ENCODE results near the gene CNIH1.
A peak's percentile ranks its signal among the peaks of the same experiment; 100 is the strongest.
"Not testable (repeated sequence)": the region's sequence is repeated elsewhere in the genome, so short reads cannot be mapped to it uniquely, and the experiment has no call there.

The CNIH1 gene

DNA sequence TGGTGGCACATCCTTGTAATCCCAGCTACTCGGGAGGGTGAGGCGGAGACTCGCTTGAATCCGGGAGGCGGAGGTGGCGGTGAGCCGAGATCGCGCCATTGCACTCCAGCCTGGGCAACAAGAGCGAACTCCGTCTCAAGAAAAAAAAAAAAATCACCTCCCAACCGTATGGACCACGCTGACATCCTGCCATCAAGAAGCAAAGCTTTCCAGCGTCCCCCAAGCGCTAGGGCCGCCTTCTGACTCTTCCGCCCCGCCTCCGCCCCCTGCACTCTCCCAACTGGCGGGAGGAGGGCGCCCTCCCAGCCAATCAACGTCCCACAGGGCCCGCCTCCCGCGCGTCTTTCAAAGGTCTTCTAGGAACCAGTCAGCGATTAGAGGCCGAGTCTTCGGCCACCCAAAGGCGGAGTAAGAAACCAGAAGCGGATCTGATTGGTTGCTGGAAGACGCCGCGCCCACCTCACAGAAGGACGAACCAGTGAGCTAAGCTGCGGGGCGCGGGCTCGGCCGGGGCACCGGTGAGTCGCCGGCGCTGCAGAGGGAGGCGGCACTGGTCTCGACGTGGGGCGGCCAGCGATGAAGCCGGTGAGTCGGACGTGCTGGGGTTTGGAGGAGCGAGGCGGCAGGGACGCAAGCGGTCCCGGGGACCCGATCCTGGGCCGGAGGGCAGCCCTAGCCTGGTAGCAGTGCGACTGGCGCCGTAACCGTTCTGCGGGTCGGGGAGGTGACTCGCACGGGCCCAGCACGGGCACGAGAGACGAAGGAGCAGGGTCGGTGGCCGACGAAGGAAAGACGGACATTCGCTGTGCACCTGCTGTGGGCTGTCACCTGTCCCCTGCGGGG is 44.5 kb downstream of the CNIH1 start, which contains the start of gene CDKN3:
Gene CDKN3 (plus strand): TSS at position 515 of the 843 bp plus-strand sequence. CDS start 62 bp downstream, at position 577.
- peak within 1 kb of the TSS; percentile 66 for H3K27ac ChIP-seq
- TF ChIP-seq, protein P1, sequence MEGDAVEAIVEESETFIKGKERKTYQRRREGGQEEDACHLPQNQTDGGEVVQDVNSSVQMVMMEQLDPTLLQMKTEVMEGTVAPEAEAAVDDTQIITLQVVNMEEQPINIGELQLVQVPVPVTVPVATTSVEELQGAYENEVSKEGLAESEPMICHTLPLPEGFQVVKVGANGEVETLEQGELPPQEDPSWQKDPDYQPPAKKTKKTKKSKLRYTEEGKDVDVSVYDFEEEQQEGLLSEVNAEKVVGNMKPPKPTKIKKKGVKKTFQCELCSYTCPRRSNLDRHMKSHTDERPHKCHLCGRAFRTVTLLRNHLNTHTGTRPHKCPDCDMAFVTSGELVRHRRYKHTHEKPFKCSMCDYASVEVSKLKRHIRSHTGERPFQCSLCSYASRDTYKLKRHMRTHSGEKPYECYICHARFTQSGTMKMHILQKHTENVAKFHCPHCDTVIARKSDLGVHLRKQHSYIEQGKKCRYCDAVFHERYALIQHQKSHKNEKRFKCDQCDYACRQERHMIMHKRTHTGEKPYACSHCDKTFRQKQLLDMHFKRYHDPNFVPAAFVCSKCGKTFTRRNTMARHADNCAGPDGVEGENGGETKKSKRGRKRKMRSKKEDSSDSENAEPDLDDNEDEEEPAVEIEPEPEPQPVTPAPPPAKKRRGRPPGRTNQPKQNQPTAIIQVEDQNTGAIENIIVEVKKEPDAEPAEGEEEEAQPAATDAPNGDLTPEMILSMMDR (IDR thresholded peaks at IDR 0.05): peak; percentile 62
- TF ChIP-seq ZFX (IDR thresholded peaks at IDR 0.05; ENCODE audit: borderline replicate concordance): no peak

DNA sequence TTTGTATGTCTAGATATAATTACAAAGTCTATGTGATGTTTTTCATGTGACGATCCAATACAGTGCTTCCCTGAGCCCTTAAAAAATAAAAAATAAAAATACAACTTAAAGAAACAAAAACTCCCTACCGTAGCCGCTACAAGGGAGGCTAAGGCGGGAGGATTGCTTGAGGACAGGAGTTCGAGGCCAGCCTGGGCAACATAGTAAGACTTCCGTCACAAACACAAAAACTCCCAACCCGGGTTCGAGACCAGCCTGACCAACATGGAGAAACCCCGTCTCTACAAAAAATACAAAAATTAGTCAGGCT is 45.0 kb downstream of the CNIH1 start:
- H3K27ac ChIP-seq: peak overlapping the region; percentile 66

DNA sequence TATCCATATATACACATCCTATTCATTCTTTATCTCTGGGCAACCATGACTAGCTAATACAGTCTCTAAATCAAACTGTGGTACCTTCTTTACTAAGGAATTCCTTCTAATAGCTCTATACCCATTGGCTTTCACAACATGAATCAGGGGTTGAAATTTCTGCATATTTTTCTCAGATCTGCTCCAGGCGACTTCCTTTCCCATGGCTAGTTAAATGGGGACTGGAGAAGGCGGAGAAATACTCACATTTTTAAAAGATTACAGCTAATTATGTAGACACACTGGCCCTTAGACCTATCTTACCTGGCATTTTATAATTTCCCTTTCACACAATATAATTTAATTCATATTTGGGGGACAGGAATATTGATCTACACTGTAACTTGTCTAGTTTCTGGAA is 45.5 kb downstream of the CNIH1 start:
- TF ChIP-seq, protein P1 (IDR thresholded peaks at IDR 0.05): no peak
- no peak for TF ChIP-seq ZFX (IDR thresholded peaks at IDR 0.05; ENCODE audit: borderline replicate concordance)
- peak overlapping the region; percentile 66; the same call in 1 of the 2 replicates for H3K27ac ChIP-seq

More for the DNA sequence above, 45.0 kb downstream of the CNIH1 start:
- TF ChIP-seq ZFX (IDR thresholded peaks at IDR 0.05; ENCODE audit: borderline replicate concordance): no peak
- TF ChIP-seq, protein P1 (IDR thresholded peaks at IDR 0.05): no peak

DNA sequence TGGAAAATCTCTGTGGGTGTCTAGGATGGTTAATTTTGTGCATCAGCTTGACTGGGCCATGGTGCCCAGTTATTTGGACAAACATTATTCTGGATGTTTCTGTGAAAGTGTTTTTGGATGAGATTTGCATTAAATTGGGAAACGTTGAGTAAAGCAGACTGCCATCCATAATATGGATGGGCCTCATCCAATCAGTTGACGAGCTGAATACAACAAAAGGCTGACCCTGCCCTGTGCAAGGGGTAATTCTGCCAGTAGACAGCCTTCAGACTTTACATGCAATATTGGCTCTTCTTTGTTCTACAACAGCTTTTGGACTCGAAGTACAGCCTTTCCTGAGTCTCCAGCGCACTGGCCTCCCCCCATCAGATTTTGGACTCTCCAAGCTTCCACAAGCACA is 45.9 kb downstream of the CNIH1 start:
- TF ChIP-seq, protein P1 (IDR thresholded peaks at IDR 0.05): no peak
- TF ChIP-seq ZFX (IDR thresholded peaks at IDR 0.05; ENCODE audit: borderline replicate concordance): no peak
- H3K27ac ChIP-seq: no peak overlapping the region

DNA sequence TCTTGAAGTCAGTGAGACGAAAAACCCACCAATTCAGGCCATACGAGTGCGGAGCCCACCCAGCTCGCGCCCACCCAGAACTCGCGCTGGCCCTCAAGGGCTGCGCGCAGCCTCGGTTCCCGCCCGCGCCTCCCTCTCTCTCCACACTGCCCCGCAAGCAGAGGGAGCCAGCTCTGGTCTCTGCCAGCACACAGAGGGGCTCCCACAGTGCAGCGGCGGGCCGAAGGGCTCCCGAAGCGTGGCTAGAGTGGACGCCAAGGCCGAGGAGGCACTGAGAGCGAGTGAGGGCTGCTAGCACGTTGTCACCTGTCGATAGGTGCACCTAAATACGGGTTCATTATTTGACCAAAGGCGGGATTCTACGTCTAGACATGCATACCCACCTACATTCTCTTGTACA is 46.6 kb downstream of the CNIH1 start:
- H3K27ac ChIP-seq: no peak overlapping the region
- TF ChIP-seq ZFX (IDR thresholded peaks at IDR 0.05; ENCODE audit: borderline replicate concordance): no peak
- TF ChIP-seq, protein P1 (IDR thresholded peaks at IDR 0.05): no peak

DNA sequence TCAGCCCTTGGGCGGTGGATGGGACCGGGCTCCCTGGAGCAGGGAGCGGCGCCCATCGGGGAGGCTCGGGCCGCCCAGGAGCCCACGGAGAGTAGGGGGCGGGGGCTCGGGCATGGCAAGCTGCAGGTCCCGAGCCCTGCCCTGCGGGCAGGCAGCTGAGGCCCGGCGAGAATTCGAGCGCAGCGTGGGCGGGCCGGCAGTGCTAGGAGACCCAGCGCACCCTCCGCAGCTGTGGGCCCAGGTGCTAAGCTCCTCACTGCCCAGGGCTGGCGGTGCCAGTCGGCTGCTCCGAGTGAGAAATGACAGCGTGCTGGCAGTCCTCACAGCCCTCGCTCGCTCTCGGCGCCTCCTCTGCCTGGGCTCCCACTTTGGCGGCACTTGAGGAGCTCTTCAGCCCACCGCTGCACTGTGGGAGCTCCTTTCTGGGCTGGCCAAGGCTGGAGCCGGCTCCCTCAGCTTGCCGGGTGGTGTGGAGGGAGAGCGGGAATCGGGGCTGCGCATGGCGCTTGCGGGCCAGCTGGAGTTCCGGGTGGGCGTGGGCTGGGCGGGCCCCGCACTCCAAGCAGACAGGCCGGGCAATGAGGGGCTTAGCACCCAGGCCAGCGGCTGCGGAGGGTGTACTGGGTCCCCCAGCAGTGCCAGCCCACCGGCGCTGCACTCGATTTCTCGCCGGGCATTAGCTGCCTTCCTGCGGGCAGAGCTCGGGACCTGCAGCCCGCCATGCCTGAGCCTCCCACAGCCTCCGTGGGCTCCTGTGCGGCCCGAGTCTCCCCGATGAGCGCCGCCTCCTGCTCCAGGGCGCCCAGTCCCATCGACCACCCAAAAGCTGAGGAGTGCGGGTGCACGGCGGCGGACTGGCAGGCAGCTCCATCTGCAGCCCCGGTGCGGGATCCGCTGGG is 47.9 kb downstream of the CNIH1 start:
- H3K27ac ChIP-seq: not testable (repeated sequence)

DNA sequence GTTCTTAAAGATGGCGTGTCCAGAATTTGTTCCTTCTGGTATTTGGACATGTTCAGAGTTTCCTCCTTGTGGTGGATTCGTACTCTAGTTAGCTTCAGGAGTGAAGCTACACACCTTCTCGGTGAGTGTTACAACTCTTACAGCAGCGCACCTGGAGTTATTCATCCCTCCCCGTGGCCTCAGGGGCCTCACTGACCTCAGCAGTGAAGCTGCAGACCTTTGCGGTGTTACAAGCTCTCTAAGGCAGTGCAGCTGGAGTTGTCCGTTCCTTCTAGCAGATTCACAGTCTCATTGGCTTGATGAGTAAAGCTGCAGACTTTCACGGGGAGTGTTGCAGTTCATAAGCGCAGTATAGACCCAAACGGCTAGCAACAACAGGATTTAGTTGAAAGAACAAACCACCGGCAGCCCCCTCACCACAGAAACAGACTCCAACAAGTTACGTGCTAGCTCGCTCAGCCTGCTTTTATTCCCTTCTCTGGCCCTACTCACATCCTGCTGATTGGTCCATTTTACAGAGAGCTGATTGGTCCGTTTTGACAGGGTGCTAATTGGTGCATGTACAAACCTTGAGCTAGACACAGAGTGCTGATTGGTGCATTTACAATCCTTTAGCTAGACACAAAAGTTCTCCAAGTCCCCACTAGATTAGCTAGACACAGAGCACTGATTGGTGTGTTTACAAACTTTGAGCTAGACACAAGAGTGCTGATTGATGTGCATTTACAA is 48.9 kb downstream of the CNIH1 start:
- no peak overlapping the region for H3K27ac ChIP-seq
- TF ChIP-seq, protein P1 (IDR thresholded peaks at IDR 0.05): no peak
- TF ChIP-seq ZFX (IDR thresholded peaks at IDR 0.05; ENCODE audit: borderline replicate concordance): no peak
